EH (cell line): Measurements from ENCODE around the gene PYURF.

Source experiments
- DNase-seq: peaks from one replicate; pipeline ENCODE4 v3.0.0-alpha.2; 2015; ENCODE audit warnings: low read depth

The PYURF gene

GRCh38 chr4:88511236-88511635, 12.3 kb downstream of the PYURF start:
- DNase-seq: no peak

- DNase-seq: no peak
Observed at GRCh38 chr4:88503344-88503743, 20.2 kb downstream of the PYURF start.

- no peak for DNase-seq
Observed at GRCh38 chr4:88497859-88498409, 25.6 kb downstream of the PYURF start.

- no peak for DNase-seq
Observed at GRCh38 chr4:88489100-88489761, 34.3 kb downstream of the PYURF start.

- peak; percentile 14 for DNase-seq
Observed at GRCh38 chr4:88481537-88481936, 42.0 kb downstream of the PYURF start.

GRCh38 chr4:88478247-88478646, 45.3 kb downstream of the PYURF start:
- DNase-seq: no peak

- no peak for DNase-seq
Observed at GRCh38 chr4:88477229-88477860, 46.2 kb downstream of the PYURF start.
